NCI-H774 (cell line): Measurements from ENCODE around the gene FRYL.
"Not testable (repeated sequence)": the region's sequence is repeated elsewhere in the genome, so short reads cannot be mapped to it uniquely, and the experiment has no call there.

Experiments
- DNase-seq: peaks from one replicate; lab custom pipeline; 2025; lab: John Stamatoyannopoulos, UW

The FRYL gene

GRCh38 chr4:48785302-48785701 is 5.2 kb upstream of the FRYL start:
- DNase-seq: no peak

- no peak for DNase-seq
Measured at GRCh38 chr4:48781968-48782367, 1.9 kb upstream of the FRYL start.

- peak; percentile 47 for DNase-seq
Measured at GRCh38 chr4:48780865-48781214, 761 bp upstream of the FRYL start.

GRCh38 chr4:48779095-48779997 is 733 bp downstream of the FRYL start:
- peak; percentile 30 for DNase-seq

- DNase-seq: no peak
Measured at GRCh38 chr4:48778431-48779094, 1.5 kb downstream of the FRYL start.

- DNase-seq: no peak
Measured at GRCh38 chr4:48777739-48778138, 2.3 kb downstream of the FRYL start.

- no peak for DNase-seq
Measured at GRCh38 chr4:48774760-48775710, 5.0 kb downstream of the FRYL start.

- DNase-seq: no peak
Measured at GRCh38 chr4:48772556-48772955, 7.5 kb downstream of the FRYL start.

- DNase-seq: no peak
Measured at GRCh38 chr4:48767055-48767929, 12.8 kb downstream of the FRYL start.

GRCh38 chr4:48766131-48766792 is 13.8 kb downstream of the FRYL start:
- no peak for DNase-seq

GRCh38 chr4:48762408-48762807 is 17.7 kb downstream of the FRYL start:
- no peak for DNase-seq

GRCh38 chr4:48761286-48761685 is 18.8 kb downstream of the FRYL start:
- no peak for DNase-seq

- DNase-seq: not testable (repeated sequence)
Measured at GRCh38 chr4:48758703-48759102, 21.4 kb downstream of the FRYL start.

GRCh38 chr4:48756689-48757220 is 23.3 kb downstream of the FRYL start:
- no peak for DNase-seq

- no peak for DNase-seq
Measured at GRCh38 chr4:48755281-48755680, 24.8 kb downstream of the FRYL start.

- DNase-seq: no peak
Measured at GRCh38 chr4:48753159-48753558, 26.9 kb downstream of the FRYL start.

GRCh38 chr4:48752726-48753125 is 27.4 kb downstream of the FRYL start:
- DNase-seq: no peak

GRCh38 chr4:48752246-48752645 is 27.8 kb downstream of the FRYL start:
- DNase-seq: no peak

- no peak for DNase-seq
Measured at GRCh38 chr4:48748949-48749596, 31.0 kb downstream of the FRYL start.
